AG04450 (cell line): ENCODE data around the gene BRSK2. TPM values are rescaled to one million over a fixed set of nuclear protein-coding genes. Genes with fewer than 3 reads are reported as not detected.

ENCODE experiments used
- CTCF ChIA-PET: fragments of 300-600, 350-600 bp; formaldehyde crosslinking; extraction: SDS; loops from one replicate; lab custom pipeline; 2022; ENCODE audit warnings: antibody characterized with exemption, inconsistent platforms; lab: Charles Lee
- POLR2A ChIA-PET: fragments of 350-600 bp; formaldehyde crosslinking; extraction: SDS; loops from one replicate; lab custom pipeline; 2021; ENCODE audit warnings: antibody characterized with exemption, inconsistent platforms; lab: Yijun Ruan, JAX
- DNase-seq: peaks from one replicate; pipeline ENCODE4 v3.0.0-alpha.2; 2011; ENCODE audit warnings: low read depth, low spot score
- H3K27ac ChIP-seq: one replicate; pipeline ENCODE4 v1.5.1; 2012; ENCODE audit warnings: low read depth, low read length, control low read depth
- H3K27me3 ChIP-seq: one replicate; pipeline ENCODE4 v1.6.0; 2012; ENCODE audit warnings: low read length; ENCODE audit not compliant: control insufficient read depth, insufficient read depth
- H3K4me3 ChIP-seq: 2 replicates; pipeline ENCODE4 v1.5.1; 2011; ENCODE audit warnings: mild to moderate bottlenecking, low read depth, low read length, control low read depth
- H3K9me3 ChIP-seq: 2 replicates; pipeline ENCODE4 v1.5.1; 2012; ENCODE audit warnings: low read length; ENCODE audit not compliant: control insufficient read depth, insufficient read depth
- polyA plus RNA-seq: library from polyadenylated mRNA; depleted of rRNA; stranded (reverse); fragments of >200 nt; gene quantifications from 2 replicates; pipeline ENCODE4 v1.2.3, GENCODE V29; 2011
- TF ChIP-seq, protein P1 (sequence below): IDR thresholded peaks from 2 replicates; pipeline ENCODE4 v1.5.1; 2011; ENCODE audit warnings: low read depth, low read length, control low read depth, inconsistent platforms

The BRSK2 gene
- polyA plus RNA-seq, 1 experiment, result 0.11 TPM

DNA sequence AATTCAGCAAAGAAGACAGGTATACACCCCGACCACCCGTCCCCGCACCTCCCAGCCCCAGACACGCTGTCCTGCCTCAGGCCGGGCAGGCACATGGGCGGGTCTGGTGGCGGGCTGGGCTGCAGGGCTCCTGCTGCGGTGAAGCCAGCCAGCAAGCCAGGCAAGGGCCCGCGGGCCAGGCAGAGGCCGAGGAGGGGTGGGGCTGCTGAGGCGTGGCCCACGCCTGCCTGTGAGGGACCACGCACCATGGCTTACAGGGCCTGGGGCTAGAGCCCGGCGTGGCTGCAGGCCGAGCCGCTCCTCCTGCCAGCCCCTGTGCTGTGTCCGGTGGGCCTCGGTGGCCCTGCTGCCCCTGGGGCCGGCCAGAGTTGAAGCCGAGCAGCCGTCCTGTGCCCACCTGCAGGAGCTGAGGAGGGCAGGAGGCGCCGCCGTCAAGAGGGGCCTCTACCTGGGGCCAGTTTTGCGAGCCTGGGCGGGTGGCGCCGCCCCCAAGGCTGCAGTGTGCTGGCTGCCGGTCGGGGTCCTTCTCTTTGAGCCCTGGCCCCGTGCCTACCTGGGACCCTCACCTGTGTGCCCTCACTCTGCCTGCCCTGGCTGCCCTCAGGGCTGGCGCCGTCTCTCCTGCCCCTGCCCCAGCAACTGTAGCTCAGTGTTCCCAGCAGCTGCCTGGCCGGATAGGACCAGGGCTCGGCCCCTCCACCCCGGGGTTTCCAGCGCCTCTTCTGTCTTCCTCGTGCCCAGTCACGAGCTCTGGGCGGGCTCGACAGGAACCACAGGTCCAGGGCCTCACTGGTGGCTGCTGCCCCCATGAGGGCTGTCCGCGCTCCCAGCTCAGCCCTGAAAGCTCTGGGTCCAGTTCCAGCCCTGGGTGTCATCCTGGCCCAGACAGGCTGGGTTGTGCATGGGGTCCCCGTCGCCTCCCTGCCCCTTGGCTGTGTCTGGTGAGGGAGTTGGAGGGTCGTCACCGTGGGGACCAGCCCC lies 58.4 kb downstream of the BRSK2 start:
- DNase-seq, result no peak
- Histone ChIP-seq H3K9me3 (no peaks in the 10 kb centered on the region; the same call in 1 of the 2 replicates), H3K4me3 (no peak overlapping the region), H3K27me3 (no peaks in the 10 kb centered on the region), H3K27ac (no peak overlapping the region)
- POLR2A ChIA-PET, result no interaction called here
- CTCF ChIA-PET, result no interaction called here
- TF ChIP-seq, protein P1, sequence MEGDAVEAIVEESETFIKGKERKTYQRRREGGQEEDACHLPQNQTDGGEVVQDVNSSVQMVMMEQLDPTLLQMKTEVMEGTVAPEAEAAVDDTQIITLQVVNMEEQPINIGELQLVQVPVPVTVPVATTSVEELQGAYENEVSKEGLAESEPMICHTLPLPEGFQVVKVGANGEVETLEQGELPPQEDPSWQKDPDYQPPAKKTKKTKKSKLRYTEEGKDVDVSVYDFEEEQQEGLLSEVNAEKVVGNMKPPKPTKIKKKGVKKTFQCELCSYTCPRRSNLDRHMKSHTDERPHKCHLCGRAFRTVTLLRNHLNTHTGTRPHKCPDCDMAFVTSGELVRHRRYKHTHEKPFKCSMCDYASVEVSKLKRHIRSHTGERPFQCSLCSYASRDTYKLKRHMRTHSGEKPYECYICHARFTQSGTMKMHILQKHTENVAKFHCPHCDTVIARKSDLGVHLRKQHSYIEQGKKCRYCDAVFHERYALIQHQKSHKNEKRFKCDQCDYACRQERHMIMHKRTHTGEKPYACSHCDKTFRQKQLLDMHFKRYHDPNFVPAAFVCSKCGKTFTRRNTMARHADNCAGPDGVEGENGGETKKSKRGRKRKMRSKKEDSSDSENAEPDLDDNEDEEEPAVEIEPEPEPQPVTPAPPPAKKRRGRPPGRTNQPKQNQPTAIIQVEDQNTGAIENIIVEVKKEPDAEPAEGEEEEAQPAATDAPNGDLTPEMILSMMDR, result no peak

DNA sequence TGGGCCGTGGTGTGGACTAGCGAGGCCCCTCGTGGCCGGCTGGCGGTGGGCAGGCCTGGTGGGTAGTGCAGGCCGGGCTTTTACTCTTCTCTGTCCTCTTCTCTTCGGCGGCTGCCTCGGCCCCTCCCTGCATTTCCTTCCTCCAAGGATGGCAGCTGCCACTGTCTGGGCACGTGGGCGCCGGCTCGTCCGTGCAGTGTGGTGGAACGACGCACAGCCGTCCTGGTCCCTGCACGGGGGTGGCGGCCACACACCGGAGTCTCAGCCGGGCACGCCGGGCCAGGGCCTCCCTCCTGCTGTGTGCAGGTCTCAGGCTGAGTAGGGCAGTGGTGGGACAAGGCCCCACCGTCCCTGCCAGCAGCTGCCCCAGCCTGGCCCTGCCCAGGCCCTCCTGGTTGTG lies 59.1 kb downstream of the BRSK2 start:
- CTCF ChIA-PET, result no interaction called here
- TF ChIP-seq, protein P1, result no peak
- POLR2A ChIA-PET, result no interaction called here

DNA sequence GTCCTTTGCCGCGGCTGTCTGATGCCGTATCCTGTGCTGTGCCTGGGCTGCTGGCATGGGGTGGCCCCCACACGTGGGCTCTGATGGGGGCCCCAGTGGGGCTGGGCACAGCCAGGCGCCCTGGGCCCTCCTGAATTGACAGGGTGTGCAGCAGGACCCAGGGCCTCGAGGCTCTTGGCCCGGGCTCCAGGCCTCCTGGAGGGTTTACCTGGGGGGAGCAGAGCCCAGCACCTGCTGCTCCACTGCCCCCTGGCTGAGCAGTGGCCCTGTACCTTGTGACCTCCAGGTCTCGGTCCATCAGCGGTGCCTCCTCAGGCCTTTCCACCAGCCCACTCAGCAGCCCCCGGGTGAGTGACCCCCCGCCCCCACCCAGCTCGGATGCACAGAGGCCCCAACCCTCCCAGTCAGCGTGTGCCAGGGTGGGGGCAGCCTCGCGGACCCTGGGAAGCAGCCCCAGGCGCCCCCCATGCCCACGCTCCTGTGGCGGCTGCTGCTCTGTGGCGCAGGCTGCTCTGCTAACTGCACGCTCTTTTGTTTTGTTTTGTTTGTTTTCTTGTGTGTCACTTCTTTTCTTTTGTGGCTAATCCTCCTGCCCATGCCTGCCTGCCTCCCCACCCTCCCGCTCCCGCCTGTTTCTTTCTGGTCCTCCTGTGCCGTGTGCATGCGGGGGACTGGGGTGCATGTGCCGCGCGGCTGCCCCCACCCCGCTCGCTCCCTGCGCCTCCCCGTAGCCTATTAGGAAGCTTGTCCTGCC lies 59.9 kb downstream of the BRSK2 start:
- no peaks in the 10 kb centered on the region; the same call in 1 of the 2 replicates for H3K9me3 ChIP-seq
- TF ChIP-seq, protein P1, result no peak
- H3K27me3 ChIP-seq, result no peaks in the 10 kb centered on the region
- DNase-seq, result no peak
- CTCF ChIA-PET, result no interaction called here
- POLR2A ChIA-PET, result no interaction called here
- no peak overlapping the region for H3K4me3 ChIP-seq
- no peak overlapping the region for H3K27ac ChIP-seq

More for the DNA sequence above, 59.1 kb downstream of the BRSK2 start:
- H3K9me3 ChIP-seq, result no peaks in the 10 kb centered on the region; the same call in 1 of the 2 replicates
- DNase-seq, result no peak
- H3K27ac ChIP-seq, result no peak overlapping the region
- H3K27me3 ChIP-seq, result no peaks in the 10 kb centered on the region
- H3K4me3 ChIP-seq, result no peak overlapping the region

DNA sequence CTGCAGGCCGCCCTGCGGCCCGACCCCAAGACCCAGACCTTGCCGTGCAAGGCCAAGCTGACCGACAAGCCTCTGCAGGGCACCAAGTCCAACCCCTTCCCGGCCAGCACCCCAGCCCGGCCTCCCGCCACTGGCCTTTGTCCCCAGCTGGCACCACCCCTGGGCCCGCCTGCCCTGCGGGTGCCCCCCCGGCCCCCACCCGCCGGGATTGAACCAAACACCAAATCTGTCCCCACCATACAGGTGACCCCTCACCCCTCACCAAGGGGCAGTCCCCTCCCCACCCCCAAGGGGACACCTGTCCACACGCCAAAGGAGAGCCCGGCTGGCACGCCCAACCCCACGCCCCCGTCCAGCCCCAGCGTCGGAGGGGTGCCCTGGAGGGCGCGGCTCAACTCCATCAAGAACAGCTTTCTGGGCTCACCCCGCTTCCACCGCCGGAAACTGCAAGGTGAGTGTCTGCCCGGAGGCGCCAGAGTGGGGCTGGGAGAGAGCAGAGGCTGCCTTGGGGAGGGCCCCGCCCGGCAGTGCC lies 60.7 kb downstream of the BRSK2 start:
- no peak overlapping the region for H3K27ac ChIP-seq
- TF ChIP-seq, protein P1, result no peak
- ChIA-PET POLR2A (no interaction called here), CTCF (no interaction called here)
- H3K9me3 ChIP-seq, result no peaks in the 10 kb centered on the region; the same call in 1 of the 2 replicates
- H3K27me3 ChIP-seq, result no peaks in the 10 kb centered on the region
- H3K4me3 ChIP-seq, result no peak overlapping the region
- no peak for DNase-seq
